Loucy (cell line): ENCODE results near the gene SYNJ2.

Source experiments
- EZH2phosphoT487 ChIP-seq: fragments of 200-600 bp; IDR thresholded peaks from 2 replicates; pipeline ENCODE4 v1.6.1; 2018; ENCODE audit warnings: antibody characterized with exemption, mild to moderate bottlenecking, moderate library complexity, borderline replicate concordance
- TF ChIP-seq, protein P1 (sequence below): fragments of 200-600 bp; sonication (generic); conservative IDR thresholded peaks from 2 replicates; pipeline ENCODE4 v1.5.1; 2014; ENCODE audit warnings: mild to moderate bottlenecking, antibody characterized with exemption, low read length

GRCh38 chr6:158115102-158115501 is 133.4 kb downstream of the SYNJ2 start:
- no peak for TF ChIP-seq EZH2phosphoT487
- TF ChIP-seq, protein P1, sequence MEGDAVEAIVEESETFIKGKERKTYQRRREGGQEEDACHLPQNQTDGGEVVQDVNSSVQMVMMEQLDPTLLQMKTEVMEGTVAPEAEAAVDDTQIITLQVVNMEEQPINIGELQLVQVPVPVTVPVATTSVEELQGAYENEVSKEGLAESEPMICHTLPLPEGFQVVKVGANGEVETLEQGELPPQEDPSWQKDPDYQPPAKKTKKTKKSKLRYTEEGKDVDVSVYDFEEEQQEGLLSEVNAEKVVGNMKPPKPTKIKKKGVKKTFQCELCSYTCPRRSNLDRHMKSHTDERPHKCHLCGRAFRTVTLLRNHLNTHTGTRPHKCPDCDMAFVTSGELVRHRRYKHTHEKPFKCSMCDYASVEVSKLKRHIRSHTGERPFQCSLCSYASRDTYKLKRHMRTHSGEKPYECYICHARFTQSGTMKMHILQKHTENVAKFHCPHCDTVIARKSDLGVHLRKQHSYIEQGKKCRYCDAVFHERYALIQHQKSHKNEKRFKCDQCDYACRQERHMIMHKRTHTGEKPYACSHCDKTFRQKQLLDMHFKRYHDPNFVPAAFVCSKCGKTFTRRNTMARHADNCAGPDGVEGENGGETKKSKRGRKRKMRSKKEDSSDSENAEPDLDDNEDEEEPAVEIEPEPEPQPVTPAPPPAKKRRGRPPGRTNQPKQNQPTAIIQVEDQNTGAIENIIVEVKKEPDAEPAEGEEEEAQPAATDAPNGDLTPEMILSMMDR, result no peak
